Retina (tissue), 1 donor: ENCODE data around the gene HAL.
"Not testable (repeated sequence)": the region's sequence is repeated elsewhere in the genome, so short reads cannot be mapped to it uniquely, and the experiment has no call there.

Experiments used
- DNase-seq: peaks from one replicate; pipeline ENCODE4 v3.0.0-alpha.2; 2016

HAL gene

DNA sequence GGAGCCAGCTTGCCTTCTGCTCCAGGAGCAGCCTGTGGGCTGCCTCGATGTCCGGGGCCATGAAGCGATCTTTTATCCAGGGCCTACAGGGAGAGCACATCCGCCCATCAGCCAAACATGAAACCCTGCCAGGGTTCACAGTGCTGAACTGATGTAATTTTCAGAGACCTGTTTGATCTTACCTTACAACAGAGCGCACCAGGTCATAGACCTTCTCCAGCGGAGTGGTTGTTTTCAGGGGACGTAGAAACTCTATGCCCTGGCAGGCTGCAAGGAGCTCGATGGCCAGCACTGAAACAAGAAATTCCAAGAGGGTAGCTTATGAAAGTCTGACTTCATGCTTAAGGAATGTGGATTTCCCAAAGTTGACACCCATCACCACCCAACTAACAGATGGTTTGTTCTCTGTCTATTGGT lies 19.7 kb downstream of the HAL start:
- no peak for DNase-seq

DNA sequence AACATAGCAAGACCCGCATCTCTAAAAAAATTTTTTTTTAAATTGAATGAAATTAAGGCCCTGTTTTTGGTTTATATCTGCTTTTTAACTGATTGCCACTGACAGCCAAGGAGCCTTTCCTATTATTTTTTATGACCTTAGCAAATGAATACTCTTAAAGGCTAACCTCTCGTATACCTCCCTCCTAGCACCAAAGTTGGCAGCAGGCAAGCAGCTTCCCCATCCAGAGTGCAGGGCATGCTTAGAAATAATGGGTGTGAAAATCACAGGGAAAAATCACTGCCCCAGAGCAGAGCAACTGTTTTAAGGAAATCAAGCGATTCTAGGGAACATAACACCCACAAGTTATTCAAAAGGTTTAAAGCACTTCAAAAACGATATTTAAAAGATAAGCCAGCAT lies 20.7 kb downstream of the HAL start:
- no peak for DNase-seq

DNA sequence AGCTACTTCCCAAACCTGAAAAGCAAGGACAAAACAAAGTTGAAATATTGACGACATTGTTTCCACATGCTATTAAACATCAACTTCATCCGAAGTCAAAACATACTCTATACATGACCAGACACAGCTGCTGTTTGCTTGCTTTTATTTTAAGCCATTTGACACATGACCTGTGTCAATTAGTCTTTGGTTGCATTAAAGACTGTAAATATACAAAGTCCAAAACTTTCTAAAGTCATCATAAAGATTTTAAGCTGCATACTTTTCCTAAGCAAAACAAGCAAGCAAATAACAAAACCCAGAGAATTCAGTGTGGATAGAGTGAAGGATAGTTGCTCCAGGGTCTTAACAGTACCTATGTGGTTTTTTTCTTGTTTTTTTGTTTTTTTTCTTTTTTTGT lies 21.8 kb downstream of the HAL start:
- no peak for DNase-seq

DNA sequence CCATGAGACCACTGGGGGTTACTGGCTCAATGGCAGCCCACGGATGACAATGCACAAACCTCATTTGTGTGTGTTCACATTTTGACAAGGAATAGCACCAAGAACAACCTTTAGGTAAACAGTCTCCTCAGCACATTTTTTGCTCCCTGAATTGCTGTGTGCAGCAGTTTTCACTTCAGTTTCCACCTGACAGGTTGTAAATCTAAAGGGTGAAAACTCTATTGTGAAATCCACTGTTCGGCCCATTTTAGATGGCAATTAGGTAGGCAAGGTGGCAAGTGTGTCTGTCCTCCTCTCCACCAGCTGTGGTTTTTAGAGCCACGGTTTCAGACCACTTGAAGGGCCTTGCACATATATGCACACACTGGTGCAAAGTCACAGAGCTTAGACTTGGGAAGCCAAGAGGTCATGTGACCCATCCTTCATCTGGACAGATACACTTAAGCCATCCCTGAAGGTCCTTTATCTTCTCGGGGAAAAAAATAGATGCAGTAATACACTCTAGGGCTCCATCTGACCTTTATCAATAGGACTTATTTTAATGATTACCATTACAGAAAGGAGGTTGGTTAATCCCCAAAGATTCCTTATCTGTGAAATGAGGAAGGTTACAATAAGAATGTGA lies 23.2 kb downstream of the HAL start:
- no peak for DNase-seq

DNA sequence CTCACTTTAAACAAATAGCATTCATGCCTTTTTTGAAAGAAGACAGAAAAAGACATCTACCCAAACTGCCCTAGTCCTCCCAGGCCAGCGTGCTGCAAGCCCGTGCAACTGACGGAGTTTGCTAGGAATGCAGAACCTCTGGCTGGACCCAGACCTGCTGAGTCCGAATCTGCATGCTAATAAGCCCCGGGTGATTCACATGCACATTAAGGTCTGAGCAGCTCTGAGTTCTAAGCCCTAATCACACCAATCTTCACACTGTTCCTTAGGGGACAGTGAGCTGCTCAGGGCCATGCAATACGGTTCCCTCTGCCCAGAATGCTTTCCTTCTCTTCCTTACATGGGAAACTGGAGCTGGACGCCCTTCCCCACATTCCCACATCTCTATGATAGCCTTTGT lies 25.2 kb downstream of the HAL start:
- DNase-seq: no peak

DNA sequence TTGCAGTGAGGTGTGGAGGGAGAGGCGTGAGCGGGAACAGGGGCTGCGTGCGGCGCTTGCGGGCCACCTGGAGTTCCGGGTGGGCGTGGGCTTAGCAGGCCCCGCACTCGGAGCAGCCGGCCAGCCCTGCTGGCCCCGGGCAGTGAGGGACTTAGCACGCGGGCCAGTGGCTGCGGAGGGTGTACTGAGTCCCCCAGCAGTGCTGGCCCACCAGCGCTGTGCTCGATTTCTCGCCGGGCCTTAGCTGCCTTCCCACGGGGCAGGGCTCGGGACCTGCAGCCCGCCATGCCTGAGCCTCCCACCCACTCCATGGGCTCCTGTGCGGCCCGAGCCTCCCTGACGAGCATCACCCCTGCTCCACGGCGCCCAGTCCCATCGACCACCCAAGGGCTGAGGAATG lies 27.0 kb downstream of the HAL start:
- DNase-seq: not testable (repeated sequence)

DNA sequence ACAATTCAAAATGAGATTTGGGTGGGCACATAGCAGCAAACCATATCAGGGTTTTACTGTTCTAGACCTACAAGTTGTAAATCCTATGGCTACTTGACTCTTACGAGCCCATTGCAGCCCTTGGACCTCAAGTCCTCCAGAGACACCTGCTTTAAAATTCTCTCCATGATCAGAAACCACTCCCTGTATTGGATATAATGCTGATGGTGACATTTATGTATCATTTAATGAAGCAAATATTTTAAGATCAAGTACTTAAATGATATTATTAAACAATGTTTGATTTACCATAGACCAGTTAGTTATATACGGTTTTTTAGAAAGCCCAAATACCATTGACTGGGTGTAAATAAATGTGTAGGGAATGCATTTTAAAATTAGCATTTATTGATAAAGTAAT lies 28.8 kb downstream of the HAL start:
- DNase-seq: no peak

DNA sequence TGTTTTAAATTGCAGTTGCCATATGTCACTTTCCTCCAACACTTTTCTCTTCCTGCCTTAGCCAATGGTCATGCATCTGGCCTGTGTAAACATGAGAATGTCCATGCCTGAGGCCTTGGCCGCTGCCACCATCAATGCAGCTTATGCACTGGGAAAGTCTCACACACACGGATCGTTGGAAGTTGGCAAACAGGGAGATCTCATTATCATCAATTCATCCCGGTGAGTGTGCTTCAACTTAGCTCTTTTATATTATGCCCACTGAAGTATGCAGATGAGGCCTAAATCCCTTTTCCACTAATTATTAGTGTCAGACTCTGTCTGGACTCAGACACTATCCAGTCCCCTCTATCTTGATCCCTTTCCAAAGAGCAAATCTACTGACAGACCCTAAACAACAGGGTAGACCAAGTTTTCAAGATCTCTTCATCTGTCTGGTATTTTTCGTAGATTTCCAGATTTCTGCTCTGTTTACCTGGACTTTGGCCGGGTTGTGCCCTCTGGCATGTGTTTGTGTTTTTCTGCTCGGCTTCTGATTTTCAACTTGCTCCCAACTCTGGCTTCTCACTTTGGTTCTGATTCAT lies 29.8 kb downstream of the HAL start:
- no peak for DNase-seq

DNA sequence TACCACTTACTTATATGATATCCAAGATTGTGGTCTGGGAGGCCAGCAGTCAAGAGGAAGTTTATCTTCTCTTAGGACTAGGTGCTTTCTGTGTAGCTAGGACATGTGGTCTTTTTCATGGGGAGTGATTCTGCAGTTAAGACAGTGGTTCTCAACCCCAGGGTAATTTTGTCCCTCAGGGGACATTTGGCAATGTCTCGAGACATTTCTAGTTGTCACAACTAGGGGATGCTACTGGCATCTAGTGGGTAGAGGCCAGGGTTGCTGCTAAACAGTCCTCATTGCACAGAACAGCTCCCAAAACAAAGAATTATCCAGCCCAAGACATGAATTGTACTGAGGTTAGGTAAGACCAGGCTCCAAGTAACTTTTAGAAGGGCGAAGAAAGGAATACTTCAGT lies 33.0 kb downstream of the HAL start:
- DNase-seq: no peak

DNA sequence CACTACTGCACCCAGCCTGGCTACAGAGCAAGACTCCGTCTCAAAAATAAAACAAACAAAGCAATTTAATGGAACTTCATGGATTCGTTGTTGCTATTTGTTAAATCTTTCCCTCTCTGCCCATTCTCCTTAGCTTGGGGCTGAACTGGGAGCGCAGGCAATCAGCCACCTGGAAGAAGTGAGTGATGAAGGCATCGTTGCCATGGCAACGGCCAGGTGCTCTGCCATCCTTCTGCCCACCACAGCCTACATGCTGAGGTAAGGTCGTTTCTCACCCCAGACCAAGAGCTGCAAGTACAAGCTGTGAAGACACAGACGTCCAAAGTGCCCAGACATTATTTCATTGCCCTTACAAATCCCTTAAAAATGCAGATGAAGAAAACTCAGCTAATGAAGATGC lies 33.9 kb downstream of the HAL start:
- no peak for DNase-seq

DNA sequence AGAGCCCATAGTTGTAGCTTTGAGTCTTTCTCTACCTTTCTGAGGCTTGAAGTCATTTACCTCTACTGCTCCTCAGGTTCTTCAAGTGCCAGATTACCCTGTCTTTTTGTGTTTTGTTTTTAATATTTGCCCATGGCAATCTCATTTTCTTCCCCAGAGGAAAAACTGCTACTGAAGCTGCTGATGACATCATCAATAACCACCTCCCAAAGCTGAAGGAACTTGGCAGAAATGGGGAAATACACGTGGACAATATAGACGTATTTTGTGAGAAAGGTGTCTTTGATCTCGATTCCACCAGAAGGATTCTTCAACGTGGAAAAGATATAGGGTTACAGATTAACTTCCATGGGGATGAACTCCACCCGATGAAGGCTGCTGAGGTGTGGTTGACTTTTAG lies 35.9 kb downstream of the HAL start:
- DNase-seq: no peak

DNA sequence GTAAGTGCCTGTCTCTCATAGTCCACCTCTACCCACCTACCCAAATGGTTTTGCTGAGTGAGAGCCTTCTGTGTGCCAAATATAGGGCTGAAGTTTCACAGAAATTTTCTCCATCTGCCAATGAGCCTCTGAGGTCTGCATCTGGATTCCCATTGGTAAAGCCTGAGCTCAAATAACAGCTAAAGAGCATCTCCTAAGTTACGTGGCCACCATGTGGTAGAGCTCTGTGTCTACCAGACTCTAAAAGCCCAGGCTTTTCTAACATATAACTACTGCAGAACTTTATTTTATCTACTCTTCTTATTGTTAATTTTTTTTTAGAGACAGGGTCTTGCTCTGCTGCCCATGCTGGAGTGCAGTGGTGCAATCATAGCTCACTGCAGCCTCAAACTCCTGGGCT lies 37.0 kb downstream of the HAL start:
- DNase-seq: no peak

DNA sequence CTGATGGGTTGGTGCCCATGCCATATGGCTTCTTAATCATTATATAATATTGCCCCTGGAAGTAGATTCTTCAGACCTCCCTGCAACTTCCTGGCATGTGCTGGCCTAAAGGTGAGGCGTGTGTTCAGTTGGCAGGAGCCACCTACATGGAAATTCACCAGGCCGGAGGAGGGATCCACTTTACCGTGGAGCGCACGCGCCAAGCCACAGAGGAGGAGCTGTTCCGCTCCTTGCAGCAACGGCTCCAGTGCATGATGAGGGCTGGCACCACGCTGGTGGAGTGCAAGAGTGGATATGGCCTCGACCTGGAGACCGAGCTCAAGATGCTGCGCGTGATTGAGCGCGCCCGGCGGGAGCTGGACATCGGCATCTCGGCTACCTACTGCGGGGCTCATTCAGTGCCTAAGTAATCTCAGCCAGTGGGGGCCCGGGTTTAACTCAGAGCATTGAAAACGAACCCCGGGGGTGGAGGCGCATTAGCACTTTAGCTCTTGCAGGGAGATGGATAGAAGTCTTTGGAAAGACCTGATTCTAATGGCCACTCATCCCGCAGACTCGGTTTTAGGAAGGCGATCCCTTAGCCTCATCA lies 39.5 kb downstream of the HAL start:
- DNase-seq: peak; percentile 40

DNA sequence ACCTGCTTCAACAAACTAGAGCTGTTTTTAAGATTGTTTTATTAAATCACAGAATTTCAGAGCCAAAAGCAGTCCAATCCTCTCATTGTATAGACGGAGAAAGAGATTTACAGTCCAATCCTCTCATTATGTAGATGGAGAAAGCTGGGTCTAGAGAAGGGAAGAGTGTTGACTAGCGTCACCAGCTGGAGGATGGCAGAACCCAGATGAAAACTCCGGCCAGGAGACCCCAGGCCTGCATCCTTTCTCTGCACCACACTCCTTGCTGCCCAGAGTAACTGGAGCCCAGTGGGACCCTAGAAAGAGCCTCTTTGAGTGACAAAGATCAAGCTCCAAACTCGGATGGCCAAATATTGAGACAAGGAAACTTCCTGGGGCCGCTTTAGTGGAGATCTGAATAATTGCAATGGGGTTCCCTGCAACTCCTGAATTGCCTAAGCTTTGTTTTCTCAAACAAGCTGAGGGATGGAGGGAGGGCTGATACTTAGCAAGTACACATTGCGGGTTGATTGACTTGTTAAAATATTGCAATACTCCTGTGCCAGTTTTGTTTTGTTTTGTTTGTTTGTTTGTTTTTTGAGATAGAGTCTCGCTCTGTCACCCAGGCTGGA lies 40.5 kb downstream of the HAL start:
- no peak for DNase-seq

DNA sequence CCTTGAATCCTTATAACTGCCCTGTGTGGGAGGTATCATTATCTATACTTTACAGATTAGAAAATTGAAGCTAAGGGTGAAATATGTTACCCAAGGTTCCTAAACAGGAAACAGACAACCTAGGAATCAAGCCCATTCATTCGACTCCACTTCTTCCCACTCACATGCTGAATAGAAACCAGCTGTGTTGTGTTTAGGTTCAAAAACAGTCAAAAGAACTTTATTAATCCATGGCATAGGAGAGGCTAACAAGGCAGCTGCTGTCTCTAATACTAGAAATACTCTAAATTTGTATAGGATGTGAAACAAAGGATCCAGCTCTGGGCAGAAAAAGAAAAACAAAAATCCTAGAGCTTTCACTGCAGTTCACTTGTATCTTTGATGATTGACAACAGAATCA lies 43.1 kb downstream of the HAL start:
- DNase-seq: no peak

DNA sequence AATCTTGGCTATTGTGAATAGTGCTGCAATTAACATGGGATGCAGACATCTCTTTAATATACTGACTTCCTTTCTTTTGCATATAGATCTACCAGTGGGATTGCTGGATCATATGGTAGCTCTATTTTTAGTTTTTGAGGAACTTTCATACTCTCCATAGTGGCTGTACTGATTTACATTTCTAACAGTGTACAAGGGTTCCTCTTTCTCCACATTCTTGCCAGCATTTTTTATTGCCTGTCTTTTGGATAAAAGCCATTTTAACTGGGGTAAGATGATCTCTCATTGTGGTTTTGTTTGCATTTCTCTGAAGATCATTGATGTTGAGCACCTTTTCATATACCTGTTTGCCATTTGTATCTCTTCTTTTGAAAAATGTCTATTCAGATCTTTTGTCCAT lies 44.6 kb downstream of the HAL start:
- no peak for DNase-seq

DNA sequence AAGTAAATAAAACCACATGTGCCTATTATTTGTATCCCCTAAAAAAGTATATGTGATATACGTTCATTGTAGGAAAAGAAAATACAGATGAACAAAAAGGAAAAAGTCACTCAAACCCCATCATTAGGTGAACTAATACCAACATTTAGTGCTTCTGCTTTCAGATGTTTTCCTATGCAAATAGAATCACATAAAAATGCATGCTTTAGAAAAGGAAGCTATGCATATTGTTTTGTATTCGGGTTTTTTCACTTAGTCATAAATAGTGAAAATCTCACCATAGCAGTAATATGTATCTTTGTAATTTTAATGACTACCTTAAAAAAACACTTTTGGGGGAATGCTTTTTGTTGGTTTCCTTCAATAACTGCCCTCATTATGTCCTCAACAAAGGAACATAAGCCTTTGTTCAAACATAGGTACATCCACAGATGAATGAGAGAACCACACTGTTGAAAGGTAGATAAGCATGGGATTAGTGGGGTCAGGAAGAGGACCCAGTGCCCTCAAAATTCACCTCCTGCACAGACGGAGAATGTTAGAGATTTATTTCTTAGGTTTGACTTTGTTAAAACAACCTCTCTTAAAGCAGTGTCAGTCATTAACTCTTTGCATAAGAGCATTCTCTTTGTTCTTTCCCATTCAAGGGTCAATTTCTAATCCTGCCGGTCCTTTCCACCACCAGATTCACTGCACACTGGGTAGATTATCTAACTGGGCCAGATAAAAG lies 46.5 kb downstream of the HAL start:
- no peak for DNase-seq

DNA sequence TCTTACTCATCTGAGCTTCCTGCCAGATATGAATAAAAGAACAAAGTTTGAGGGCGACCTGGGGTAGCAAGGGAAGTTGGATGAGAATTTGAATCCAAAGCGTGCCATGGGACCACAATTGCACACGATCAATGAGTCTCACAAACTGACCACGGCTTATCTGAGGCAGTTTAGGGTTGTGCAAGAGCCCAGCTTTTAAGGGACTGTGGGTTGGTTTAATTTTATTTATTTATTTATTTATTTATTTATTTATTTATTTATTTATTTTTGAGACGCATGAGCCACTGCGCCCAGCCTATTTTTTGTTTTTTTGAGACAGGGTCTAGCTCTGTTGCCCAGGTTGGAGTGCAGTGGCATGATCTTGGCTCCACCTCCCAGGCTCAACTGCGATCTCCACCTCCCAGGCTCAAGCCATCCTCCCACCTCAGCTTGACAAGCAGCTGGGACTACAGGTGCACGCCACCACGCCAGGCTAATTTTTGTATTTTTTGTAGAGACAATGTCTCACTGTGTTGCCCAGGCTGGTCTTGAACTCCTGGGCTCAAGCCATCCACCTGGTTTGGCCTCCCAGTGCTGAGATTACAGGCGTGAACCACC lies 51.9 kb downstream of the HAL start:
- no peak for DNase-seq

DNA sequence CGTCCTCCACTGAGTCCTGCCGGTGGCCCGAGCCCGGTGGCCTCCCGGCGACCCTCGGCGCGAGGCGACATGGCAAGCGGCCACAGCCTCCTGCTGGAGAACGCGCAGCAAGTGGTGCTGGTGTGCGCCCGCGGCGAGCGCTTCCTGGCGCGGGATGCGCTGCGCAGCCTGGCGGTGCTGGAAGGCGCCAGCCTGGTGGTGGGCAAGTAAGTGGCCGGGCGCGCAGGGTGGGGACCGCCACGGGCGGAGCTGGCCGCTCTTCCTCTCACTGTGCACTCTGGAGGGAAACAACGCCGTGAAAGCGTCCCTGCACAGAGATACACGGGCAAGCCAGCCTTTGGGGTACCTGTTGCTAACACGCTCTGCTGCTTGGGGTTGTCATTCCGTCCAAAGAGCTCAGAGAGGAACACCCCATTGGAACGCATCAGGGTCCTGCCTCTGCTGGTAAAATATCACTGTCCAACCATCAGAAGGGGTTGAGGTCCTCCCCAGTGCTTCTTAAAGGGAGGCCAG lies 52.8 kb downstream of the HAL start, which contains the start of gene AMDHD1:
Gene AMDHD1, plus strand, starts transcription at position 2 of the 513 bp plus-strand sequence. Its CDS starts 68 bp downstream, at position 70.
- DNase-seq: peak; percentile 82

DNA sequence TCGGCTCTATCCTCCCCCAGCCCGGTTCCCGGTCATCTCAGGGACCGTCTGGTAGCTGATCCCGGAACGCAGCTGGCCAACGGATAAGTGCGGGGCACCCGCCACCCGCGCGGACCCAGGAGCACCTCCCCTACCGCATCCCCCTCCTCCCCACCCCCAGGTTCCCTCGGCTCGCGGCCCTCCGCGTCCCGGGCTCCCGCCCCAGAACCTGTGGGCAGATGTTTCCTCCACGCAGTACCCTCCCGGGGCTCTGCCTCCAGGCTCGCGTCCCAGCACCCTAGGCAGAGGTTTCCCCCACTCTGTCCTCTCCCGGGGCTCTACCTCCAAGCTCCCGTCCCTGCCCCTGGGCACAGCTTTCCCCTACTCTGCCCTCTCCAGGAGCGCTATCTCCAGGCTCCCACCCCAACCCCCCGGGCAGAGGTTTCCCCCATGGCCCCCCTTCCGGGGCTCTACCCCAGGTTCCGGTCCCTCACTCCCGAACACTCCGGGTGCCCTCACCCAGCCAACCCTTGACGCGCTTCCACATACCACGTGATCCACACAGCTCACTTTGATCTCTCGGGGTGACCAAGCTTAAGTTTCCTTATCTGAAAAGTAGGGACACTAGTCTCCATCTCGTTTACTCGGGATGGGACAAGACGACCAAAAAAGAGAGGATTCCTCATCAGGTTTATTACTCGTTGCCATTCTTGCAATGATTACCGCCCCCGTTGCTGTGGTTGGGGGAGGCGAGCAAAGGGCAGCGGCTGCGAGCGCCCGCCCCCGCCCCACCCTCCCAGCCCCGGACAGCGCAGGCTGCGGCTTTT lies 53.4 kb downstream of the HAL start, which contains the start of gene CCDC38:
Gene CCDC38, minus strand, starts transcription at position 91 of the 806 bp plus-strand sequence. CDS start 6,105 bp downstream, outside the sequence.
- peak; percentile 65 for DNase-seq

DNA sequence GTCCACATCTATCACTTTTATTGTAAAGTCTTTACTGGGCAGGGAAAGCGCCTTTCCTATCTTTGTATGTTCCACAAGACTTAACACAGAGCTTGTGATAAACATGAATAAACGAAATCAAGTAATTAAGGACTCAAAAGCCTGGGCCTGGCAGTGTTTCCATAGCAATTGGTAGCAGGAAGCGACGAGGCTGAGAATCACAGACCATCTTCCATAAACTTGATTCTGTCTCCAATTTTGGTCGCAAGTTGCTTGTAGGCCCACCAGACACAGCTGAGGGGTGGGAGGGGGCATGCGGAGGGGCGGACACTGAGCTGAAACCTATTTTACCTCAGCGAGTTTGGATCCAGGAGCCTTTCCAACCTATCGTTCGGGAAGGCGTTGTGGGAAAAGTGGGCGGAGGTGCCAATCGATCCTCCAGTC lies 54.0 kb downstream of the HAL start:
- DNase-seq: no peak

DNA sequence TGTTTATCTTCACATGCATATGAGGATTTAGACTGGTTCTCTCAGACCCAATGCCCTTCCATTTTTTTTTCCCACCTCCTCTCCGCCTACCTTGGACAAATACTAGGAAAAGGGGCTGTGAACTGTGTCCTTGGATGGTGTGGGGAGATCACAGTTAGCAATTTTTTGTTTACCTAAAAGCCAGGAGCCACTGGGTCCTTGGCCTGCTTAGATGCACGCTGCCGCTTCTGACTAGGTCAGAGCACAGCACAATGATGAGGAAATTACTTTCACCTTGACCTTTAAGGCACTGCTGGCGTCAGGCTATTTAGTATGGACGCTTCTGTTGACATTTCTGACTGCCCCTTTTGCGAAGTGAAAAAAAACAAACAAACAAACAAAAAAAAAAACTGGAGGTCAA lies 55.6 kb downstream of the HAL start:
- DNase-seq: no peak
